OCI-M2 (cell line): ENCODE measurements around the gene ZCCHC7.

ENCODE experiments used
- DNase-seq: peaks from one replicate; lab custom pipeline; 2025; ENCODE audit not compliant: unreplicated experiment; lab: John Stamatoyannopoulos, UW

ZCCHC7 gene

GRCh38 chr9:37246826-37247225 lies 126.5 kb downstream of the ZCCHC7 start:
- DNase-seq, result no peak

- no peak for DNase-seq
These were observed 128.3 kb downstream of the ZCCHC7 start for GRCh38 chr9:37248651-37249163.

- DNase-seq, result no peak
These were observed 131.1 kb downstream of the ZCCHC7 start for GRCh38 chr9:37251452-37251851.

GRCh38 chr9:37253377-37253937 lies 133.1 kb downstream of the ZCCHC7 start:
- no peak for DNase-seq

- no peak for DNase-seq
These were observed 134.8 kb downstream of the ZCCHC7 start for GRCh38 chr9:37255187-37255586.

- no peak for DNase-seq
These were observed 135.8 kb downstream of the ZCCHC7 start for GRCh38 chr9:37255944-37256862.

- DNase-seq, result no peak
These were observed 139.6 kb downstream of the ZCCHC7 start for GRCh38 chr9:37259951-37260350.

- no peak for DNase-seq
These were observed 142.0 kb downstream of the ZCCHC7 start for GRCh38 chr9:37262410-37262809.

- no peak for DNase-seq
These were observed 144.2 kb downstream of the ZCCHC7 start for GRCh38 chr9:37264539-37264938.

GRCh38 chr9:37266630-37267029 lies 146.3 kb downstream of the ZCCHC7 start:
- DNase-seq, result no peak

GRCh38 chr9:37269221-37269620 lies 148.8 kb downstream of the ZCCHC7 start:
- DNase-seq, result no peak

GRCh38 chr9:37271679-37272078 lies 151.3 kb downstream of the ZCCHC7 start:
- no peak for DNase-seq

- no peak for DNase-seq
These were observed 153.2 kb downstream of the ZCCHC7 start for GRCh38 chr9:37273595-37273994.

GRCh38 chr9:37281541-37281940 lies 161.2 kb downstream of the ZCCHC7 start:
- DNase-seq, result no peak

- DNase-seq, result no peak
These were observed 163.5 kb downstream of the ZCCHC7 start for GRCh38 chr9:37283730-37284325.

- no peak for DNase-seq
These were observed 164.3 kb downstream of the ZCCHC7 start for GRCh38 chr9:37284636-37285035.

- DNase-seq, result no peak
These were observed 166.3 kb downstream of the ZCCHC7 start for GRCh38 chr9:37286530-37287175.

- DNase-seq, result no peak
These were observed 166.9 kb downstream of the ZCCHC7 start for GRCh38 chr9:37287317-37287716.

GRCh38 chr9:37289631-37290030 lies 169.3 kb downstream of the ZCCHC7 start:
- no peak for DNase-seq

- DNase-seq, result no peak
These were observed 170.1 kb downstream of the ZCCHC7 start for GRCh38 chr9:37290366-37290939.

GRCh38 chr9:37290940-37291485 lies 170.6 kb downstream of the ZCCHC7 start:
- DNase-seq, result no peak
